CD14-positive monocyte (primary cell): ENCODE measurements around the gene ZBTB43. TPM values are rescaled to one million over a fixed set of nuclear protein-coding genes. Genes with fewer than 3 reads are reported as not detected.

Source experiments
- DNase-seq, 3 donors: peaks; one replicate each; pipeline ENCODE4 v3.0.0-alpha.2; 2011 to 2022
- H2AFZ ChIP-seq: 2 replicates; pipeline ENCODE4 v1.6.0; 2012; ENCODE audit warnings: mild to moderate bottlenecking, low read depth, low read length, inconsistent platforms; ENCODE audit not compliant: insufficient read depth, poor library complexity, severe bottlenecking
- H3K27ac ChIP-seq, 2 donors: 1 replicate in 1 of 2; 2 replicates in 1 of 2; pipeline ENCODE4 v1.5.1; 2012 to 2013; ENCODE audit warnings: low read length in 2 of 2, control low read depth in 1 of 2, inconsistent platforms in 1 of 2, low read depth in 1 of 2, mild to moderate bottlenecking in 1 of 2
- H3K27me3 ChIP-seq, 2 donors: one replicate each; pipeline versions ENCODE4 v1.6.0 to v1.6.1; 2011 to 2013; ENCODE audit warnings: low read length in 2 of 2; ENCODE audit not compliant: control insufficient read depth in 2 of 2, insufficient read depth in 2 of 2
- H3K36me3 ChIP-seq, 2 donors: replicated peaks in 1 of 2; 1 replicate in 1 of 2; 2 replicates in 1 of 2; pipeline versions ENCODE4 v1.5.1 to v1.6.1; 2012 to 2013; ENCODE audit warnings: low read length in 2 of 2, control low read depth in 1 of 2, inconsistent platforms in 1 of 2, mild to moderate bottlenecking in 1 of 2; ENCODE audit not compliant: insufficient read depth in 2 of 2, control insufficient read depth in 1 of 2
- H3K4me1 ChIP-seq, 2 donors: 1 replicate in 1 of 2; 2 replicates in 1 of 2; pipeline versions ENCODE4 v1.5.1 to v1.6.1; 2012 to 2013; ENCODE audit warnings: low read length in 2 of 2, control low read depth in 1 of 2, inconsistent platforms in 1 of 2, mild to moderate bottlenecking in 1 of 2, moderate library complexity in 1 of 2; ENCODE audit not compliant: insufficient read depth in 2 of 2, control insufficient read depth in 1 of 2
- H3K4me2 ChIP-seq: replicated peaks from 2 replicates; pipeline ENCODE3; 2012; ENCODE audit warnings: low read length, moderate library complexity, mild to moderate bottlenecking; ENCODE audit not compliant: poor library complexity, severe bottlenecking; ENCODE audit errors: extremely low read depth
- H3K4me3 ChIP-seq, 3 experiments: fragments of 200-600 bp in 1 of 3; sonication (generic) in 1 of 3; replicated peaks in 1 of 3; 1 replicate in 2 of 3; 2 replicates in 1 of 3; pipeline ENCODE4 v1.5.1; 2011 to 2013; ENCODE audit warnings: low read length in 3 of 3, mild to moderate bottlenecking in 3 of 3, control low read depth in 2 of 3, low read depth in 2 of 3, inconsistent platforms in 1 of 3, moderate library complexity in 1 of 3
- H3K79me2 ChIP-seq: 2 replicates; pipeline ENCODE4 v1.6.0; 2012; ENCODE audit warnings: mild to moderate bottlenecking, control low read depth, inconsistent platforms, low read length, moderate library complexity; ENCODE audit not compliant: insufficient read depth
- H3K9ac ChIP-seq: 2 replicates; pipeline ENCODE4 v1.6.0; 2017; ENCODE audit warnings: low read length, mild to moderate bottlenecking; ENCODE audit not compliant: insufficient read depth, poor library complexity, severe bottlenecking
- H3K9me3 ChIP-seq, 2 donors: replicated peaks in 1 of 2; 1 replicate in 1 of 2; 2 replicates in 1 of 2; pipeline versions ENCODE4 v1.5.1 to v1.6.1; 2012 to 2013; ENCODE audit warnings: low read length in 2 of 2, control low read depth in 1 of 2; ENCODE audit not compliant: control insufficient read depth in 1 of 2, insufficient read depth in 1 of 2
- H4K20me1 ChIP-seq: 2 replicates; pipeline ENCODE4 v1.6.0; 2012; ENCODE audit warnings: mild to moderate bottlenecking, low read length, control low read depth, moderate library complexity; ENCODE audit not compliant: insufficient read depth
- H3K27ac Mint-ChIP-seq, 7 donors: one replicate each; pipeline ENCODE4 v1.8.0; 2020; ENCODE audit warnings: mild to moderate bottlenecking in 7 of 7, mixed read lengths in 7 of 7, moderate library complexity in 6 of 7, inconsistent platforms in 2 of 7
- H3K27me3 Mint-ChIP-seq, 3 donors: one replicate each; pipeline ENCODE4 v1.8.0; 2021 to 2022; ENCODE audit warnings: low read depth in 3 of 3, mild to moderate bottlenecking in 3 of 3, mixed read lengths in 3 of 3, moderate library complexity in 3 of 3, inconsistent platforms in 1 of 3
- H3K36me3 Mint-ChIP-seq, 2 donors: one replicate each; pipeline ENCODE4 v1.8.0; 2020; ENCODE audit warnings: mixed read lengths in 2 of 2, inconsistent platforms in 1 of 2, mild to moderate bottlenecking in 1 of 2
- H3K4me1 Mint-ChIP-seq: one replicate; pipeline ENCODE4 v1.8.0; 2020; ENCODE audit warnings: mild to moderate bottlenecking, mixed read lengths
- H3K4me3 Mint-ChIP-seq, 2 donors: one replicate each; pipeline ENCODE4 v1.8.0; 2020; ENCODE audit warnings: mild to moderate bottlenecking in 2 of 2, mixed read lengths in 2 of 2, moderate library complexity in 1 of 2
- H3K9me3 Mint-ChIP-seq, 7 donors: one replicate each; pipeline ENCODE4 v1.8.0; 2020 to 2022; ENCODE audit warnings: mixed read lengths in 7 of 7, mild to moderate bottlenecking in 6 of 7, moderate library complexity in 6 of 7, inconsistent platforms in 2 of 7
- WGBS: methylation state at CpG from one replicate; pipeline ENCODE4 v1.1.5; 2013; ENCODE audit warnings: missing lambda C conversion rate; ENCODE audit not compliant: insufficient coverage; 5-methylcytosine and 5-hydroxymethylcytosine counted together
- intact Hi-C, 2 donors: fragments of 100-400 bp; cut with micrococcal nuclease; formaldehyde crosslinking; loops; one replicate each; pipeline versions ENCODE4 v1.15.0 to v1.15.1; 2023
- polyA plus RNA-seq, 3 donors: library from polyadenylated mRNA; depleted of rRNA in 1 of 3; unstranded in 2 of 3; stranded (reverse) in 1 of 3; fragments of 300-500 nt in 2 of 3; fragments of >200 nt in 1 of 3; fragmentation: Illumina TruSeq in 2 of 3; gene quantifications; 1 replicate in 2 of 3; 2 replicates in 1 of 3; pipeline ENCODE4 v1.2.3, GENCODE V29; 2012 to 2021
- TF ChIP-seq, protein P1 (sequence below): fragments of 200-600 bp; IDR thresholded peaks from one replicate; pipeline ENCODE4 v1.8.0; 2022; ENCODE audit warnings: antibody characterized with exemption, mild to moderate bottlenecking

The ZBTB43 gene
- polyA plus RNA-seq, 3 donors: 6.1 to 15.9 (median 6.8) TPM

DNA sequence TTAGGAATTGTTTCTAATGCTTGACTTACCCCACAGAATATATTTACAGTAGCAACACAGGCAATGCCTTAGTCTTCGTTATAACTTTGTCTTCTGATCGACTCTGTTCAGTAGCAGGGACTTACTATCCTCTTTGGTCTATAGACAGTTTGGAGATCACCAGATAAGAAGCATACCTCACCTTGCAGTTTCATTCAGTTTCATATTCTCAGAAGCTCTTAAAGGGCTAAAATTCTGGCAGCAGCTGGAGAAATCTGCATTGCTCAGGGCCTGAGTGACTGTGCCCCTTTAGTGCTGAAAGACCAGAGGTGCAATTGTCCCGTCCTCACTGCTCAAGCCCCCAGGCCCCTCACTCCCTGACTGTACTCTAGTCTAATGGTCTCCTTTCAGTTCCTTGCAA lies 26.0 kb downstream of the ZBTB43 start:
- Mint-ChIP-seq H3K36me3 (peaks cover 67 to 82% of the 10 kb centered on the region in 2 donors), H3K27ac (peak overlapping the region in 1 of 7 donors; percentile 37)
- H3K4me1 ChIP-seq: no peaks in the 10 kb centered on the region

DNA sequence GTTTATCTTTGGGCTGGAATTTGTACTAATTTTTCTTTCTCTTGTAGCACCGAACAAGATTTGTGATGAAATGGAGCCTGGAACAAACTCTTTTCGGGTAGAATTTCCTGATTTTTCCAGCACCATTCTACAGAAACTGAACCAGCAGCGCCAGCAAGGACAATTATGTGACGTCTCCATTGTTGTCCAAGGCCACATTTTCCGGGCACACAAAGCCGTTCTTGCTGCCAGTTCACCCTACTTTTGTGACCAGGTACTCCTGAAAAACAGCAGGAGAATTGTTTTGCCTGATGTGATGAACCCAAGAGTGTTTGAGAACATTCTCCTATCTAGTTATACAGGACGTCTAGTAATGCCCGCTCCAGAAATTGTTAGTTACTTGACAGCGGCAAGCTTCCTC lies 27.6 kb downstream of the ZBTB43 start:
- Mint-ChIP-seq H3K36me3 (peaks cover 73 to 79% of the 10 kb centered on the region in 2 donors), H3K4me1 (peaks cover 1% of the 10 kb centered on the region), H3K27me3 (no peaks in the 10 kb centered on the region), H3K4me3 (no peak overlapping the region), H3K27ac (no peak overlapping the region), H3K9me3 (no peaks in the 10 kb centered on the region)
- intact Hi-C loops: no loop called here
- no peak for DNase-seq
- Histone ChIP-seq H3K79me2 (peaks cover 40% of the 10 kb centered on the region), H3K4me1 (no peaks in the 10 kb centered on the region), H3K4me3 (no peak overlapping the region), H3K4me2 (no peak overlapping the region), H3K9me3 (no peaks in the 10 kb centered on the region), H3K9ac (no peak overlapping the region), H3K36me3 (peaks cover 48 to 88% of the 10 kb centered on the region in 2 donors), H3K27ac (no peak overlapping the region), H2AFZ (no peak overlapping the region), H3K27me3 (no peaks in the 10 kb centered on the region), H4K20me1 (peaks cover 78% of the 10 kb centered on the region)
- WGBS: 96% methylated on average over 8 of the region's 9 CpGs
- TF ChIP-seq, protein P1, sequence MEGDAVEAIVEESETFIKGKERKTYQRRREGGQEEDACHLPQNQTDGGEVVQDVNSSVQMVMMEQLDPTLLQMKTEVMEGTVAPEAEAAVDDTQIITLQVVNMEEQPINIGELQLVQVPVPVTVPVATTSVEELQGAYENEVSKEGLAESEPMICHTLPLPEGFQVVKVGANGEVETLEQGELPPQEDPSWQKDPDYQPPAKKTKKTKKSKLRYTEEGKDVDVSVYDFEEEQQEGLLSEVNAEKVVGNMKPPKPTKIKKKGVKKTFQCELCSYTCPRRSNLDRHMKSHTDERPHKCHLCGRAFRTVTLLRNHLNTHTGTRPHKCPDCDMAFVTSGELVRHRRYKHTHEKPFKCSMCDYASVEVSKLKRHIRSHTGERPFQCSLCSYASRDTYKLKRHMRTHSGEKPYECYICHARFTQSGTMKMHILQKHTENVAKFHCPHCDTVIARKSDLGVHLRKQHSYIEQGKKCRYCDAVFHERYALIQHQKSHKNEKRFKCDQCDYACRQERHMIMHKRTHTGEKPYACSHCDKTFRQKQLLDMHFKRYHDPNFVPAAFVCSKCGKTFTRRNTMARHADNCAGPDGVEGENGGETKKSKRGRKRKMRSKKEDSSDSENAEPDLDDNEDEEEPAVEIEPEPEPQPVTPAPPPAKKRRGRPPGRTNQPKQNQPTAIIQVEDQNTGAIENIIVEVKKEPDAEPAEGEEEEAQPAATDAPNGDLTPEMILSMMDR: no peak

More for the DNA sequence above, 26.0 kb downstream of the ZBTB43 start:
- Mint-ChIP-seq H3K4me3 (no peak overlapping the region), H3K27me3 (no peaks in the 10 kb centered on the region), H3K4me1 (no peaks in the 10 kb centered on the region), H3K9me3 (no peaks in the 10 kb centered on the region)
- no peak for DNase-seq
- intact Hi-C loops: no loop called here
- Histone ChIP-seq H3K27ac (no peak overlapping the region), H3K27me3 (no peaks in the 10 kb centered on the region), H3K9ac (no peak overlapping the region), H3K4me3 (no peak overlapping the region), H4K20me1 (peaks cover 73% of the 10 kb centered on the region), H3K9me3 (no peaks in the 10 kb centered on the region), H3K36me3 (peaks cover 54 to 83% of the 10 kb centered on the region in 2 donors), H3K79me2 (peaks cover 46% of the 10 kb centered on the region), H3K4me2 (no peak overlapping the region), H2AFZ (no peak overlapping the region)
- TF ChIP-seq, protein P1: no peak
- 100% methylated on average over 1 of the region's 3 CpGs for whole genome bisulfite sequencing
